HL-60/S4 treated with retinoic acid at 250 ng/mL for 4 days and 3 days (cell line): Measurements from ENCODE around the gene FBXO41.
"Not testable (repeated sequence)": the region's sequence is repeated elsewhere in the genome, so short reads cannot be mapped to it uniquely, and the experiment has no call there.

Experiments used
- in situ Hi-C: fragments of 300-500 bp; cut with MboI; formaldehyde crosslinking; loops from 2 replicates; pipeline ENCODE4 v1.7.0; 2022; ENCODE audit warnings: low sequenced_read_pairs

The FBXO41 gene

GRCh38 chr2:73263540-73264331 lies 20.5 kb downstream of the FBXO41 start:
- in situ Hi-C loops, result no loop called here

GRCh38 chr2:73262691-73263429 lies 21.4 kb downstream of the FBXO41 start:
- in situ Hi-C loops, result not testable (repeated sequence)

- in situ Hi-C loops, result no loop called here
Measured at GRCh38 chr2:73262108-73262651, 22.1 kb downstream of the FBXO41 start.

GRCh38 chr2:73260338-73260984 lies 23.8 kb downstream of the FBXO41 start:
- in situ Hi-C loops, result no loop called here

- in situ Hi-C loops, result no loop called here
Measured at GRCh38 chr2:73259704-73260337, 24.5 kb downstream of the FBXO41 start.

- in situ Hi-C loops, result no loop called here
Measured at GRCh38 chr2:73259276-73259675, 25.0 kb downstream of the FBXO41 start.

- in situ Hi-C loops, result no loop called here
Measured at GRCh38 chr2:73258913-73259215, 25.4 kb downstream of the FBXO41 start.

GRCh38 chr2:73258186-73258912 lies 25.9 kb downstream of the FBXO41 start:
- in situ Hi-C loops, result no loop called here

- in situ Hi-C loops, result no loop called here
Measured at GRCh38 chr2:73257425-73258125, 26.7 kb downstream of the FBXO41 start.

GRCh38 chr2:73257021-73257420 lies 27.3 kb downstream of the FBXO41 start:
- in situ Hi-C loops, result no loop called here

GRCh38 chr2:73256618-73256922 lies 27.7 kb downstream of the FBXO41 start:
- in situ Hi-C loops, result no loop called here

GRCh38 chr2:73255907-73256617 lies 28.2 kb downstream of the FBXO41 start:
- in situ Hi-C loops, result no loop called here

- in situ Hi-C loops, result no loop called here
Measured at GRCh38 chr2:73255007-73255644, 29.2 kb downstream of the FBXO41 start.

GRCh38 chr2:73254343-73255006 lies 29.8 kb downstream of the FBXO41 start:
- in situ Hi-C loops, result no loop called here

GRCh38 chr2:73253901-73254300 lies 30.4 kb downstream of the FBXO41 start:
- in situ Hi-C loops, result no loop called here

- in situ Hi-C loops, result no loop called here
Measured at GRCh38 chr2:73253400-73253799, 30.9 kb downstream of the FBXO41 start.

GRCh38 chr2:73252238-73253027 lies 31.8 kb downstream of the FBXO41 start:
- in situ Hi-C loops, result no loop called here
